Activated naive CD4-positive, alpha-beta T cell (primary cell): ENCODE results near the gene SLC35G1.

Source experiments
- DNase-seq, 4 experiments: peaks; one replicate each; lab custom pipeline; 2025; lab: John Stamatoyannopoulos, UW

The SLC35G1 gene

GRCh38 chr10:93893646-93894515 lies at the start of gene SLC35G1:
SLC35G1 (plus strand) TSS chr10:93893978; CDS start chr10:93894034, 56 bp downstream.
- peak; percentile 23 to 71 (median 44) for DNase-seq

- no peak for DNase-seq
Measured at GRCh38 chr10:93844979-93845626, 48.7 kb upstream of the SLC35G1 start.

GRCh38 chr10:93849593-93849992 lies 44.2 kb upstream of the SLC35G1 start:
- no peak for DNase-seq

GRCh38 chr10:93850031-93851015 lies 43.5 kb upstream of the SLC35G1 start:
- DNase-seq: no peak

- DNase-seq: no peak
Measured at GRCh38 chr10:93851169-93851568, 42.6 kb upstream of the SLC35G1 start.

- no peak for DNase-seq
Measured at GRCh38 chr10:93852476-93853095, 41.2 kb upstream of the SLC35G1 start.

- DNase-seq: no peak
Measured at GRCh38 chr10:93854975-93855374, 38.8 kb upstream of the SLC35G1 start.

- no peak for DNase-seq
Measured at GRCh38 chr10:93856349-93857145, 37.2 kb upstream of the SLC35G1 start.

- no peak for DNase-seq
Measured at GRCh38 chr10:93859049-93859655, 34.6 kb upstream of the SLC35G1 start.

- DNase-seq: no peak
Measured at GRCh38 chr10:93861825-93862224, 32.0 kb upstream of the SLC35G1 start.

- no peak for DNase-seq
Measured at GRCh38 chr10:93865794-93866425, 27.9 kb upstream of the SLC35G1 start.

- no peak for DNase-seq
Measured at GRCh38 chr10:93867525-93867924, 26.3 kb upstream of the SLC35G1 start.

GRCh38 chr10:93871671-93872204 lies 22.0 kb upstream of the SLC35G1 start:
- DNase-seq: no peak

- DNase-seq: no peak
Measured at GRCh38 chr10:93872375-93873158, 21.2 kb upstream of the SLC35G1 start.

- no peak for DNase-seq
Measured at GRCh38 chr10:93873420-93874115, 20.2 kb upstream of the SLC35G1 start.

GRCh38 chr10:93874309-93875031 lies 19.3 kb upstream of the SLC35G1 start:
- DNase-seq: no peak

GRCh38 chr10:93875032-93875358 lies 18.8 kb upstream of the SLC35G1 start:
- DNase-seq: no peak

- no peak for DNase-seq
Measured at GRCh38 chr10:93876381-93876780, 17.4 kb upstream of the SLC35G1 start.
